Fibroblast of villous mesenchyme (primary cell): ENCODE measurements around the gene OSBP. TPM values are rescaled to one million over a fixed set of nuclear protein-coding genes. Genes with fewer than 3 reads are reported as not detected.

Experiments used
- DNase-seq: peaks from one replicate; pipeline ENCODE4 v3.0.0-alpha.2; 2010; ENCODE audit warnings: low read depth
- H3K4me3 ChIP-seq: 2 replicates; pipeline ENCODE4 v1.5.1; 2011; ENCODE audit warnings: low read depth, mild to moderate bottlenecking, low read length
- total RNA-seq: library from RNA; depleted of rRNA; stranded (reverse); fragments of >200 nt; gene quantifications from 2 replicates; pipeline ENCODE4 v1.2.3, GENCODE V29; 2012
- TF ChIP-seq, protein P1 (sequence below): IDR thresholded peaks from 2 replicates; pipeline ENCODE4 v1.5.1; 2012; ENCODE audit warnings: low read depth, mild to moderate bottlenecking, low read length; ENCODE audit not compliant: insufficient read depth

The OSBP gene
- total RNA-seq, 1 donor = 44.0 TPM

DNA sequence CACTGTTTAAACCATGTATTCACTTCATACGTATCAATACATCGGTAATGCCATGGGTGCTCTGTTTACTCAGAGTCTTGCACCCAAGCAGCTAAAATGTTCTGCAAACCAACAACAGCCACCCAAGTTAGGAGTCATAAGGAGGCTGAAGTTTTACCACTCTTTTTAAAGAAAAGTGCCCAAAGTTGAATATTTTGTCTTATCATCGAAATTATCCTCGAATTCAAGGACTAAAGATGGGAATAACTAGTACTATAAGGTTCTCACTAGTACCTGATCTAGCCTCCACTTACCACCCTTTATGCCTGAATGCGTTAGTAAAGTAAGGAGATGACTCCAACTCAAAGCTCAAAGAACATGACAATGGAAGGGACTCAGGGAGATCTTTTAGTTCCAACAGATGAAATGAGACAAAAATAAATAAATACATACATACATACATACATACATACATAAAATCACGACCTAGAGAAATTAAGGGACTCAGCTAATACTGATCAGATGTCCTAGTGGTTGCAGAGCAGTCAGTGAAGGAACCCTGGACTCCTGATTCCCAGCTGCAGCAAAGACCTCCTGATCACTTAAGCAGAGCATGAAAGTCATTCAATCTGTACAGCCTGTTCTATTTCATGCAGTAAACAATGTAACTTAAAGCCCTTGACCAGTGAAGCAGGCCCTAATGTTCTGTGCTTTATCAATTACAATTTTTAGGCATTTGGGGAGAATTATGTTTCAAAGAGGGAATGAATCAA is 7.7 kb downstream of the OSBP start:
- DNase-seq = no peak
- H3K4me3 ChIP-seq = no peak overlapping the region
- TF ChIP-seq, protein P1, sequence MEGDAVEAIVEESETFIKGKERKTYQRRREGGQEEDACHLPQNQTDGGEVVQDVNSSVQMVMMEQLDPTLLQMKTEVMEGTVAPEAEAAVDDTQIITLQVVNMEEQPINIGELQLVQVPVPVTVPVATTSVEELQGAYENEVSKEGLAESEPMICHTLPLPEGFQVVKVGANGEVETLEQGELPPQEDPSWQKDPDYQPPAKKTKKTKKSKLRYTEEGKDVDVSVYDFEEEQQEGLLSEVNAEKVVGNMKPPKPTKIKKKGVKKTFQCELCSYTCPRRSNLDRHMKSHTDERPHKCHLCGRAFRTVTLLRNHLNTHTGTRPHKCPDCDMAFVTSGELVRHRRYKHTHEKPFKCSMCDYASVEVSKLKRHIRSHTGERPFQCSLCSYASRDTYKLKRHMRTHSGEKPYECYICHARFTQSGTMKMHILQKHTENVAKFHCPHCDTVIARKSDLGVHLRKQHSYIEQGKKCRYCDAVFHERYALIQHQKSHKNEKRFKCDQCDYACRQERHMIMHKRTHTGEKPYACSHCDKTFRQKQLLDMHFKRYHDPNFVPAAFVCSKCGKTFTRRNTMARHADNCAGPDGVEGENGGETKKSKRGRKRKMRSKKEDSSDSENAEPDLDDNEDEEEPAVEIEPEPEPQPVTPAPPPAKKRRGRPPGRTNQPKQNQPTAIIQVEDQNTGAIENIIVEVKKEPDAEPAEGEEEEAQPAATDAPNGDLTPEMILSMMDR = no peak

DNA sequence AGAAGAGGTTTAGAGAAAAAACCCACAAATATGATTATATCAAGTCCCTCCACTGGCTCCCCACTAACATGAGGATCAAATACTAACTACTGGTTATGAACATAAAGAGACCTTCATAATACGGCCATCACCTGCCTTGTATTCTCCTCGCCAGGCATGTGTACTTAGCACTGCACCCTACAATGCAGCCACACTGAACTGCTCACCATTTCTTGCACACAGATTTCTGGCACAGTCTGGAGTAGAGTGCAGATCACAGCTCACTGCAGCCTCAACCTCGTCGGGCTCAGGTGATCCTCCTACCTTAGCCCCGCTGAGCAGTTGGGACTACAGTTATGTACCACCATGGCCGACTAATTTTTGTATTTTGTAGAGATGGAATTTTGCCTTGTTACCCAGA is 13.1 kb downstream of the OSBP start:
- no peak overlapping the region for H3K4me3 ChIP-seq
- TF ChIP-seq, protein P1 = no peak

DNA sequence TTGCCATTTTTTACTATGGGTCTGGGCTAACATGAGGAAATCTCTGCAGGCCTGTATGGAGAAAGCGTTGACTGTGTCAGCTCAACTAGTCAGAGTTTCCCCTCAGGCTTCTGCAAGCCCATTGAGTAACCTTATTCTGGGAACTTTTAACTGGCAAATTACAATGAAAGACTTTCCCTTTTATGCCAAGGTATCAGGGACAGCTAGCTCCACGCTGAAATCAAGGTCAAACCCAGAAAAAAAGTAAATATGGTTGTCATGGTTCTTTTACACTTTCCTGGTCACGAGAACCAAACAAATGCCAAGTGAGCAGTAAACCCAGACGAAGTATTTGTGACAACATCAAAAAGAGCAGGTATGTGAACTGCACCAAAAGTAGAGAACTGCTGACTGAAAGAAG is 13.8 kb downstream of the OSBP start:
- no peak overlapping the region for H3K4me3 ChIP-seq
- TF ChIP-seq, protein P1 = no peak
- no peak for DNase-seq

More for the DNA sequence above, 13.1 kb downstream of the OSBP start:
- no peak for DNase-seq

DNA sequence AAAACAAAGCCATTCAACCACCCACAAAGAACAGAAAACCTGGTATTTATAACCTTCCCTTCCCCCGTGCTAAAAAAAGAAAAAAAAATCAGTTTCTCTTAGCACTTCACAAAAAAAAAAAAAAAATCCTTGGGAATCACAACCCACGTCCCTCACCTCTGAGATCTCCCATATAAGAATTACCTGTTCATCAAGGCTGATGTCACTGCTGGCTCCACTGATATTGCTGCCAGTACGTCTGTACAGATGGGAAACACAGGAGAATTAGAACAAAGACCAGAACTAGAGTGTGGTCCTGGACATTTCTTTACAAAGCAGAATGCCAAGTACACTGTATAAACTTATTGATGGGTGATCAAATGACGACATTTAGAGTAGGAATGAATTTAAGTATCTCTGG is 14.9 kb downstream of the OSBP start:
- no peak for DNase-seq
- H3K4me3 ChIP-seq = no peak overlapping the region

DNA sequence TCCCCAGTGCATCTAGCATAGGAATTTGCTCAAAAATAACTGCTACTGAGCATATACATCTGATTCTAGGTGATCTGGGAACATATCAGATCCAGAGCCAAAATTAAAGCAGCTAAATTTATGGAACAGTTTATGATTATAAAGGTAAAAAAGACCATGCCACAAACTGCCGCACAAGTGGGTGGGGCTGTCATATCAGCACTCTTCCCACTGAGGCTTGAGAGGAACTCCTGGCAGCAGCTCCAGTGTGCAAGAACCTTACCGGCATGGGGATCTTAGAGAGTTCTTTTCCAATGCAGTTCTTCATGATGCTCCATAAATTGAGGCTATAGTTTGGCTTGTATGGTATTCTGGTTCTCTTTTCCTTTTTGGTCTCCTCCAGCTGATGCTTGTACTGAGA is 15.3 kb downstream of the OSBP start:
- no peak for DNase-seq
- no peak overlapping the region for H3K4me3 ChIP-seq
- TF ChIP-seq, protein P1 = no peak

More for the DNA sequence above, 14.9 kb downstream of the OSBP start:
- TF ChIP-seq, protein P1 = no peak

DNA sequence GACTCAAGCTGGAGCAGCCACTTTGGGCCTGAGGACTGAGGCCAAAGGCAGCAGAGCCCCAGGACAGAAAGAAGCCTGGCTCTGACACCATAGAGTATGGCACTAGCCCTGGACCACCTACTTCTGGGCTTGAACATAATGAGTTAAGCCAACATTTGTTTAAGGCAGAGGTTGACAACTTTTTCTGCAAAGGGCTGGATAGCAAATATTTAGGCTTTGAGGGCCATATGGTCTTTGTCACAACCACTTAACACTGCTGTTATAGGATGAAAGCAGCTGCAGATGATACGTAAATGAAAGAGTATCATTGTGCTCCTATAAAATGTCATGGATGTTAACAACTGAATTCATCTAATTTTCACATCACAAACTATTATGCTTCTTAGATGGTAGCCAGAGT is 16.6 kb downstream of the OSBP start:
- no peak overlapping the region for H3K4me3 ChIP-seq
- TF ChIP-seq, protein P1 = no peak
- peak; percentile 20 for DNase-seq

DNA sequence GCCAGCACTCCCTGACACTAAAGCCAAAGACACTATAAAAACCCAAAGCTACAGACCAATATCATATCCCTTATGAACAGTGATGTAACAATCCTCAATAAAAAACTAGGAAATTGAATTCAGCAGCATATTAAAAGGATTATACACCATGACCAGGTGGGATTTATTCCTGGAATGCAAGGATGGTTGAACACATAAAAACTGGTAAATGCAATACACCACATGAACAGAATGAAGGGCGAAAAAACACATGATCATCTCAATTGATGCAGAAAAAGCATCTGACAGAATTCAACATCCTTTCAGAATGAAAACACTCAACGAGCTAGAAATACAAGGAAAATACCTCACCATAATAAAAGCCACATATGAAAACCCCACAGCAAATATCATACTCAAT is 31.3 kb downstream of the OSBP start:
- no peak for DNase-seq
- no peak overlapping the region for H3K4me3 ChIP-seq
- TF ChIP-seq, protein P1 = no peak
